OCI-LY1 (cell line): ENCODE measurements around the gene KIFBP.

Source experiments
- EZH2 ChIP-seq: fragments of 200-600 bp; sonication (generic), shearing (Covaris generic); IDR thresholded peaks from 2 replicates; pipeline ENCODE4 v1.8.0; 2017; ENCODE audit warnings: borderline replicate concordance, mixed run types, mild to moderate bottlenecking, antibody characterized with exemption, low read length, moderate library complexity, mixed read lengths
- TF ChIP-seq, protein P1 (sequence below): fragments of 200-600 bp; sonication (generic), shearing (Covaris generic); IDR thresholded peaks from 2 replicates; pipeline ENCODE4 v1.5.1; 2017; ENCODE audit warnings: mild to moderate bottlenecking, antibody characterized with exemption, low read length, moderate library complexity, mixed read lengths

DNA sequence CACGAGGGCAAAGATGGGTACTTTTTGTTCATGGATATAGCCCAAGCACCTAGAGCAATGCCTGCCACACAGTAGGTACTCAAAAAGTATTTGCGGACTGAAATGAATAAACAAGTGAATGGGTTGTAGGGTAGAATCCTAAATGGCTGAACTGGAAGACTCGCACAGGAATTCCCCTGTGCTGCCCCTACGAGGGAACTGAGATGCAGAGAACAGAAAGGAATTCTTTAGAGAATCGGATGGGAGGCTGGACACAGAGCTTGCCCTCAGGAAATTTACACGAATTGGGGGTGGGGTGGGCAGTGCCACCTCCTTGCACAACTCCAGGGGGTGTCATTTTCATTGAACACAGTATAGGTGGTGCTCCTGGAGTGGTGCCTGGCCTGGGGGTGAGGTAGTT is 64.1 kb downstream of the KIFBP start:
- TF ChIP-seq, protein P1, sequence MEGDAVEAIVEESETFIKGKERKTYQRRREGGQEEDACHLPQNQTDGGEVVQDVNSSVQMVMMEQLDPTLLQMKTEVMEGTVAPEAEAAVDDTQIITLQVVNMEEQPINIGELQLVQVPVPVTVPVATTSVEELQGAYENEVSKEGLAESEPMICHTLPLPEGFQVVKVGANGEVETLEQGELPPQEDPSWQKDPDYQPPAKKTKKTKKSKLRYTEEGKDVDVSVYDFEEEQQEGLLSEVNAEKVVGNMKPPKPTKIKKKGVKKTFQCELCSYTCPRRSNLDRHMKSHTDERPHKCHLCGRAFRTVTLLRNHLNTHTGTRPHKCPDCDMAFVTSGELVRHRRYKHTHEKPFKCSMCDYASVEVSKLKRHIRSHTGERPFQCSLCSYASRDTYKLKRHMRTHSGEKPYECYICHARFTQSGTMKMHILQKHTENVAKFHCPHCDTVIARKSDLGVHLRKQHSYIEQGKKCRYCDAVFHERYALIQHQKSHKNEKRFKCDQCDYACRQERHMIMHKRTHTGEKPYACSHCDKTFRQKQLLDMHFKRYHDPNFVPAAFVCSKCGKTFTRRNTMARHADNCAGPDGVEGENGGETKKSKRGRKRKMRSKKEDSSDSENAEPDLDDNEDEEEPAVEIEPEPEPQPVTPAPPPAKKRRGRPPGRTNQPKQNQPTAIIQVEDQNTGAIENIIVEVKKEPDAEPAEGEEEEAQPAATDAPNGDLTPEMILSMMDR: no peak
- no peak for TF ChIP-seq EZH2
